ENCODE results near the gene ASIC4.

DNA sequence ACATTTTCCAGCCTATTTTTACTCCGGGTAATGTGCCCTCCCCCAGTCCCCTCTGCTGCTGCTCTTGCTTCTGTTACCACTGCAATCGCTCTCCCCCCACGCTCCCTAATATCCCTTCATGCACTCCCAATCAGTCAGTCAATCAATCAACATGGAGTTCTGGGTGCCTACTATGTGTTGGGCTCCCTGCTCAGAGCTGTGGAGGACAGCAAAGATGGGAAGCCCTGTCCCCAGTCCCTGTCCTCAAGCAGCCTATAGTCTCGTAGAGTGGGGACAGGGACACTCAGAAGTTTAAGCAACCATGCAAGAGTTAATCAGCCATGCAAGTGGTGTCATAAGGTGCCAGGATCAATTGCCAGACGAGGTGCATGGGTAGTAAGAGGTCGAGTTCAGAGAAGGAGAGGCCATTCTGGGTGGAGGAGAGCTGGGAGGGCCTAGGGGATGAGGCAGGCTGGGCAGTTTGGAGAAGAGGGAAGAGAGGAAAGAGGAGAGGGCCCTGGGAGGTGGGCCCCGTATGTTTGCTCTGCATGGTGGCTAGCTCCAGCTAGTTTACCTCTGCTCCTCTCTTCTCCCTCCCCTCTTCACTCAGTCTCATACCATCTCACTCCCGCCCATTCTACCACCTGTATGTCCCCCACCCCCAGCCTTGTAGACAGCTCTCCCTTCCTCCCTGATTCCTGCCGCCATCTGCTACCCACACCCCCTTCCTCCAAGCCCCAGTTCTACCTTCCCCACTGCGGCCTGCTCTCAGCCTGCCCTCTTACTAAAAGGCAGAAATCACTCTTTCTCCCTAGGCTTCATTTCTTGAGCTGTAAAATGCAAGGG is 3.9 kb downstream of the ASIC4 start:
- no peak for TF ChIP-seq POLR2AphosphoS5 (IDR thresholded peaks at IDR 0.05)
- TF ChIP-seq, protein P1, sequence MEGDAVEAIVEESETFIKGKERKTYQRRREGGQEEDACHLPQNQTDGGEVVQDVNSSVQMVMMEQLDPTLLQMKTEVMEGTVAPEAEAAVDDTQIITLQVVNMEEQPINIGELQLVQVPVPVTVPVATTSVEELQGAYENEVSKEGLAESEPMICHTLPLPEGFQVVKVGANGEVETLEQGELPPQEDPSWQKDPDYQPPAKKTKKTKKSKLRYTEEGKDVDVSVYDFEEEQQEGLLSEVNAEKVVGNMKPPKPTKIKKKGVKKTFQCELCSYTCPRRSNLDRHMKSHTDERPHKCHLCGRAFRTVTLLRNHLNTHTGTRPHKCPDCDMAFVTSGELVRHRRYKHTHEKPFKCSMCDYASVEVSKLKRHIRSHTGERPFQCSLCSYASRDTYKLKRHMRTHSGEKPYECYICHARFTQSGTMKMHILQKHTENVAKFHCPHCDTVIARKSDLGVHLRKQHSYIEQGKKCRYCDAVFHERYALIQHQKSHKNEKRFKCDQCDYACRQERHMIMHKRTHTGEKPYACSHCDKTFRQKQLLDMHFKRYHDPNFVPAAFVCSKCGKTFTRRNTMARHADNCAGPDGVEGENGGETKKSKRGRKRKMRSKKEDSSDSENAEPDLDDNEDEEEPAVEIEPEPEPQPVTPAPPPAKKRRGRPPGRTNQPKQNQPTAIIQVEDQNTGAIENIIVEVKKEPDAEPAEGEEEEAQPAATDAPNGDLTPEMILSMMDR (IDR thresholded peaks at IDR 0.05), result no peak
- no peak for TF ChIP-seq POLR2A (IDR thresholded peaks at IDR 0.05)
- TF ChIP-seq EP300 (IDR thresholded peaks at IDR 0.05), result no peak
